HFFc6 (cell line): Measurements from ENCODE around the gene TMEM40. TPM values are rescaled to one million over a fixed set of nuclear protein-coding genes. Genes with fewer than 3 reads are reported as not detected.

Source experiments
- DNase-seq: peaks from one replicate; pipeline ENCODE4 v3.0.0-alpha.2; 2018
- H3K27ac Mint-ChIP-seq: 2 replicates; pipeline ENCODE4 v1.8.0; 2020; ENCODE audit warnings: mild to moderate bottlenecking, mixed read lengths
- H3K27me3 Mint-ChIP-seq: 2 replicates; pipeline ENCODE4 v1.8.0; 2021; ENCODE audit warnings: mild to moderate bottlenecking, moderate library complexity, mixed read lengths; ENCODE audit not compliant: insufficient read depth
- H3K36me3 Mint-ChIP-seq: 2 replicates; pipeline ENCODE4 v1.8.0; 2021; ENCODE audit warnings: low read depth, mixed read lengths
- H3K4me1 Mint-ChIP-seq: 2 replicates; pipeline ENCODE4 v1.8.0; 2020; ENCODE audit warnings: low read depth, mixed read lengths
- H3K4me3 Mint-ChIP-seq: 2 replicates; pipeline ENCODE4 v1.8.0; 2020; ENCODE audit warnings: mild to moderate bottlenecking, moderate library complexity, mixed read lengths
- H3K9me3 Mint-ChIP-seq: 2 replicates; pipeline ENCODE4 v1.8.0; 2020; ENCODE audit warnings: mild to moderate bottlenecking, mixed read lengths
- CTCF ChIP-seq: fragments of 200-600 bp; sonication (generic); IDR thresholded peaks from 2 replicates; pipeline ENCODE4 v1.5.0; 2021; ENCODE audit warnings: antibody characterized with exemption, mild to moderate bottlenecking
- total RNA-seq, 6 experiments: library from RNA; stranded (reverse); fragmentation: NEBNext Ultra II Directional; extraction: Animal tissue kit (Norgen Biotek cat#: 25700); gene quantifications; 2 replicates in 1 of 6; 3 replicates in 5 of 6; pipeline ENCODE4 v1.2.3, GENCODE V29; 2021

TMEM40 gene
- total RNA-seq, 6 experiments from 2014 or later: 0.32 to 0.40 (median 0.36) TPM; not detected in 3

- Mint-ChIP-seq H3K4me3 (no peak overlapping the region), H3K4me1 (peaks cover 30% of the 10 kb centered on the region; the same call in 1 of the 2 replicates), H3K9me3 (no peaks in the 10 kb centered on the region), H3K27me3 (peaks cover 2% of the 10 kb centered on the region), H3K36me3 (no peaks in the 10 kb centered on the region), H3K27ac (no peak overlapping the region)
- no peak for TF ChIP-seq CTCF
- DNase-seq: no peak
Observed at GRCh38 chr3:12700800-12701199, 58.3 kb downstream of the TMEM40 start.

DNA sequence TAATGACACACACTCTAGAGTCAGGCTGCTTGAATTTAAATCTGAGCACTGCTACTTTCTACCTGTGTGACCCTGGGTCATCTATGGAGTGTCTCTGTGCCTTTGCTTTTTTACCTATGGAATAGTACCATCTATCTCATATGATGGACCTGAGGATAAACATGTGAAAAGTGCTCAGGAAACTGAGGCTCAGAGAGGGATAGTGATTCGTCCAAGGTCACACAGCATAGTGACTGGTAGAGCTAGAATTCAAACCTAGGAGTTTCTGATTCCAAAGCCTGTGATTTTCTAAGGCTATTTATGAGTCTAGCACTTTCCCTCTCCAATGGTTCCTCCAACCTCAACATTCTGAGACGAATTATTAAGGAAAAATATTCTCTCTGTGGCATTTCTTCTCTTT lies 63.1 kb downstream of the TMEM40 start:
- H3K27ac Mint-ChIP-seq: no peak overlapping the region
- H3K27me3 Mint-ChIP-seq: no peaks in the 10 kb centered on the region; the same call in 1 of the 2 replicates
- TF ChIP-seq CTCF: no peak
- no peak overlapping the region for H3K4me3 Mint-ChIP-seq
- no peaks in the 10 kb centered on the region for H3K9me3 Mint-ChIP-seq
- no peak for DNase-seq
- H3K36me3 Mint-ChIP-seq: no peaks in the 10 kb centered on the region
- H3K4me1 Mint-ChIP-seq: peaks cover 23% of the 10 kb centered on the region

DNA sequence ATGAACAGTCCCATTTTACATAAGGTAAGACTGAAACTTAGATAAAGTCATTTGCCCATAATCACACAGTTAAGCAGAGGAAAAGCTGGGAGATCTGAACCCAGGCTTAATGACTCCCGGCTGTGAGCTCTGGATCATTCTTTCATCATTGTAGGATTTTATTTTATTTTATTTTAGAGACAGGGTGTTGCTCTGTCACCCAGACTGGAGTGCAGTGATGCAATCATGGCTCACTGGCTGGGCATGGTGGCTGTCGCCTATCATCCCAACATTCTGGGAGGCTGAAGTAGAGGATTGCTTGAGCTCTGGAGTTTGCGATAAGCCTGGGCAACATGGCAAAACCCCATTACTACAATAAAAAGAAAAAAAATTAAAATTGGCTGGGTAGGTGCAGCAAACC lies 63.9 kb downstream of the TMEM40 start:
- no peaks in the 10 kb centered on the region for H3K36me3 Mint-ChIP-seq
- no peak for DNase-seq
- H3K4me3 Mint-ChIP-seq: no peak overlapping the region
- H3K27ac Mint-ChIP-seq: no peak overlapping the region
- H3K4me1 Mint-ChIP-seq: peaks cover 23% of the 10 kb centered on the region
- TF ChIP-seq CTCF: no peak
- H3K9me3 Mint-ChIP-seq: no peaks in the 10 kb centered on the region
- H3K27me3 Mint-ChIP-seq: peaks cover 2% of the 10 kb centered on the region

DNA sequence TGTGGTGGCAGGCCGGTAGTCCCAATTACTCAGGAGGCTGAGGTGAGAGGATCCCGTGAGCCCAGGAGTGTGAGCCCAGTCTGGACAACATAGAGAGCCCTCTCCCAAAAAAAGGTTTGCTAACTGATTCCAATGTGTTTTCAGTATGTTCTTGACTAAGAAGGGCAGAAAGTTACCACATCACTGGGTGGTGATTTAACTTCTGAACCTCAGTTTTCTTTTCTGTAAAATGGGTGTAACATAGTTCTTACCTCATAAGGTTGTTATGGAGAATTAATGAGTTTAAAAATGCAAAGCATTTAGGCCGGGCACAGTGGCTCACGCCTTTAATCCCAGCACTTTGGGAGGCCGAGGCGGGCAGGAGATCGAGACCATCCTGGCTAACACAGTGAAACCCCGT lies 66.6 kb downstream of the TMEM40 start:
- no peaks in the 10 kb centered on the region for H3K9me3 Mint-ChIP-seq
- TF ChIP-seq CTCF: no peak
- H3K4me3 Mint-ChIP-seq: no peak overlapping the region
- DNase-seq: no peak
- H3K27ac Mint-ChIP-seq: no peak overlapping the region
- no peaks in the 10 kb centered on the region for H3K36me3 Mint-ChIP-seq
- peaks cover 2% of the 10 kb centered on the region for H3K27me3 Mint-ChIP-seq
- peaks cover 23% of the 10 kb centered on the region for H3K4me1 Mint-ChIP-seq

DNA sequence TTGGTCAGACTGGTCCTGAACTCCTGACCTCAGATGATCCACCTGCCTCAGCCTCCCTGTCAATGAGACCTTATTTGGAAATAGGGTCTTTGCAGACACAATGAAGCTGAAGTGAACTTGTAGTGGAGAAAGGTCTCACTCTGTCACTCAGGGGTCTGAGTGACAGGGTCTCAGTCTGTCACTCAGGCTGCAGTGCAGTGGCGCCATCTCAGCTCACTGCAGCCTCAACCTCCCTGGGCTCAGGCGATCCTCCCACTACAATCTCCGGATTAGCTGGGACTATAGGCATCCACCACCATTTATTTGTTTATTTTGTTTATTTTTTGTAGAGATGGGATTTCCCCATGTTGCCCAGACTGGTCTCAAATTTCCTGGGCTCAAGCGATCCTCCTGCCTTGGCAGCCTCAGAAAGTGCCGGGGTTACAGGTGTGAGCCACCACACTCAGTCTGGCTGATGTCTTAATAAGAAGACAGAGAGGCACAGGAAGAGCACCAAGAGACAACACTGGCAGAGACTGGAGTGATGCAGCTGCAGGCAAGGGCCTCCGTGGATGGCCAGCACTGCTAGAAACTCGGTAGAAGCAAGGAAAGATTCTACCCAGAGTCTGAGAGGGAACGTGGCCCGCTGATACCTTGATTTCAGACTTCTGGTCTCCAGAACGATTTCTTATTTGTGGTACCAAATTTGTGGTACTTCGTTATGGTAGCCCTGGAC lies 68.9 kb downstream of the TMEM40 start:
- Mint-ChIP-seq H3K9me3 (no peaks in the 10 kb centered on the region), H3K27me3 (peaks cover 2% of the 10 kb centered on the region)
- TF ChIP-seq CTCF: no peak

More for the DNA sequence above, 68.9 kb downstream of the TMEM40 start:
- no peaks in the 10 kb centered on the region for H3K36me3 Mint-ChIP-seq
- H3K27ac Mint-ChIP-seq: no peak overlapping the region
- no peak for DNase-seq
- peaks cover 17% of the 10 kb centered on the region for H3K4me1 Mint-ChIP-seq
- H3K4me3 Mint-ChIP-seq: no peak overlapping the region
